Kidney (tissue), 14 donors: ENCODE data around the gene ITGB5. TPM values are rescaled to one million over a fixed set of nuclear protein-coding genes. Genes with fewer than 3 reads are reported as not detected.

Experiments used
- DNase-seq, 5 donors: peaks; one replicate each; pipeline ENCODE4 v3.0.0-alpha.2; 2013 to 2020
- FAIRE-seq: peaks from 2 replicates; lab custom pipeline; 2012; peaks lifted over from hg19 to GRCh38; lab: Jason Lieb, UNC
- H3K27ac ChIP-seq, 2 donors: one replicate each; pipeline ENCODE4 v1.7.0; 2013; ENCODE audit warnings: low read depth in 2 of 2, low read length in 2 of 2, inconsistent platforms in 1 of 2
- H3K27me3 ChIP-seq: one replicate; pipeline ENCODE4 v1.7.1; 2013; ENCODE audit warnings: low read length, inconsistent platforms; ENCODE audit not compliant: control insufficient read depth, insufficient read depth
- H3K36me3 ChIP-seq, 3 donors: one replicate each; pipeline versions ENCODE4 v1.7.0 to v1.7.1; 2013; ENCODE audit warnings: low read length in 3 of 3, control low read depth in 1 of 3, inconsistent platforms in 1 of 3; ENCODE audit not compliant: insufficient read depth in 3 of 3, control insufficient read depth in 2 of 3
- H3K4me1 ChIP-seq, 3 donors: one replicate each; pipeline versions ENCODE4 v1.7.0 to v1.7.1; 2013; ENCODE audit warnings: low read length in 3 of 3, inconsistent platforms in 1 of 3, low read depth in 1 of 3; ENCODE audit not compliant: control insufficient read depth in 2 of 3, insufficient read depth in 2 of 3
- H3K4me3 ChIP-seq, 3 donors: one replicate each; pipeline versions ENCODE4 v1.7.0 to v1.8.1; 2013; ENCODE audit warnings: low read length in 3 of 3, control low read depth in 1 of 3, inconsistent platforms in 1 of 3
- H3K9ac ChIP-seq, 3 donors: one replicate each; pipeline versions ENCODE4 v1.7.0 to v1.7.1; 2013; ENCODE audit warnings: low read length in 3 of 3, control low read depth in 1 of 3, inconsistent platforms in 1 of 3
- H3K9me3 ChIP-seq, 3 donors: one replicate each; pipeline versions ENCODE4 v1.7.0 to v1.7.1; 2013; ENCODE audit warnings: low read length in 3 of 3, control low read depth in 1 of 3, inconsistent platforms in 1 of 3; ENCODE audit not compliant: control insufficient read depth in 2 of 3, insufficient read depth in 1 of 3
- CTCF ChIP-seq: IDR thresholded peaks from 3 replicates; pipeline ENCODE4 v1.5.1; 2012; ENCODE audit warnings: mild to moderate bottlenecking, moderate library complexity, borderline replicate concordance; ENCODE audit not compliant: insufficient read depth; ENCODE audit errors: extremely low read depth
- intact Hi-C: fragments of 100-400 bp; cut with DNase I; formaldehyde crosslinking; loops from one replicate; pipeline ENCODE4 v1.11.1; 2022
- polyA plus RNA-seq: library from polyadenylated mRNA; stranded (reverse); fragments of 350-450 nt; fragmentation: Illumina TruSeq; extraction: RNeasy Lipid Tissue Mini Kit (QIAGEN cat#74804); gene quantifications from one replicate; pipeline ENCODE4 v1.2.3, GENCODE V29; 2014; ENCODE audit warnings: low read depth, low replicate concordance; ENCODE audit not compliant: insufficient read depth
- total RNA-seq: library from RNA; stranded (reverse); fragmentation: NEBNext Ultra II Directional; extraction: Animal tissue kit (Norgen Biotek cat#: 25700); gene quantifications from one replicate; pipeline ENCODE4 v1.2.1, GENCODE V29; 2021
- donor health status: control.
- donor health status: control.
- donor health status: control.
- donor health status: control.
- donor health status: control.
- donor health status: DM: yes; HTN: yes; CAD: no.
- donor health status: Normal renal cell carcinoma (clear cell type).

ITGB5 gene
- total and polyA plus RNA-seq, 2 donors from 2014 or later: 115 TPM

GRCh38 chr3:124745756-124746155, 141.4 kb downstream of the ITGB5 start:
- peaks cover 2 to 26% (median 13%) of the 10 kb centered on the region in 3 donors for H3K36me3 ChIP-seq

GRCh38 chr3:124741027-124741426, 146.1 kb downstream of the ITGB5 start:
- no peak for TF ChIP-seq CTCF
- Histone ChIP-seq H3K9me3 (no peaks in the 10 kb centered on the region), H3K4me1 (no peaks in the 10 kb centered on the region), H3K4me3 (no peak overlapping the region), H3K9ac (no peak overlapping the region), H3K27me3 (no peaks in the 10 kb centered on the region), H3K36me3 (peaks cover 2 to 37% (median 23%) of the 10 kb centered on the region in 3 donors), H3K27ac (no peak overlapping the region)
- no peak for FAIRE-seq
- intact Hi-C loops: no loop called here
- DNase-seq: no peak

More at GRCh38 chr3:124745756-124746155, 141.4 kb downstream of the ITGB5 start:
- TF ChIP-seq CTCF: no peak
- FAIRE-seq (no peak), DNase-seq (no peak)
- Histone ChIP-seq H3K4me1 (no peaks in the 10 kb centered on the region), H3K9ac (no peak overlapping the region), H3K27me3 (no peaks in the 10 kb centered on the region), H3K27ac (no peak overlapping the region), H3K9me3 (no peaks in the 10 kb centered on the region), H3K4me3 (no peak overlapping the region)
- intact Hi-C loops: no loop called here

GRCh38 chr3:124731760-124732159, 155.4 kb downstream of the ITGB5 start:
- Histone ChIP-seq H3K9me3 (no peaks in the 10 kb centered on the region), H3K4me1 (peaks cover 0 to 4% (median 4%) of the 10 kb centered on the region in 3 donors), H3K27me3 (no peaks in the 10 kb centered on the region), H3K4me3 (no peak overlapping the region), H3K36me3 (peaks cover 0 to 2% (median 0%) of the 10 kb centered on the region in 3 donors), H3K27ac (no peak overlapping the region), H3K9ac (no peak overlapping the region)
- no peak for TF ChIP-seq CTCF
- intact Hi-C loops: no loop called here
- FAIRE-seq (no peak), DNase-seq (no peak)

- peak overlapping the region in 2 of 3 donors; percentile 94 to 96 for H3K9ac ChIP-seq
- H3K27me3 ChIP-seq: no peaks in the 10 kb centered on the region
- H3K27ac ChIP-seq: no peak overlapping the region
- peaks cover 0 to 2% (median 0%) of the 10 kb centered on the region in 3 donors for H3K36me3 ChIP-seq
- no peak for FAIRE-seq
- peaks cover 0 to 4% (median 4%) of the 10 kb centered on the region in 3 donors for H3K4me1 ChIP-seq
- peak in 1 of 5 donors; percentile 14 for DNase-seq
- H3K9me3 ChIP-seq: no peaks in the 10 kb centered on the region
- no peak for TF ChIP-seq CTCF
- intact Hi-C loops: no loop called here
- peak overlapping the region; percentile 93 to 99 (median 99) for H3K4me3 ChIP-seq
Observed at GRCh38 chr3:124730941-124731297, 156.2 kb downstream of the ITGB5 start.
